ENCODE results near the gene ARHGAP27.
A peak's percentile ranks its signal among the peaks of the same experiment; 100 is the strongest.

ARHGAP27 gene

GRCh38 chr17:45405250-45406086 lies 27.2 kb downstream of the ARHGAP27 start:
- in situ Hi-C loops (cut with MboI; ENCODE audit: low pct_unique_long_range_greater_than_20kb, low sequenced_read_pairs, unreplicated experiment): no loop called here
- TF ChIP-seq, protein P1, sequence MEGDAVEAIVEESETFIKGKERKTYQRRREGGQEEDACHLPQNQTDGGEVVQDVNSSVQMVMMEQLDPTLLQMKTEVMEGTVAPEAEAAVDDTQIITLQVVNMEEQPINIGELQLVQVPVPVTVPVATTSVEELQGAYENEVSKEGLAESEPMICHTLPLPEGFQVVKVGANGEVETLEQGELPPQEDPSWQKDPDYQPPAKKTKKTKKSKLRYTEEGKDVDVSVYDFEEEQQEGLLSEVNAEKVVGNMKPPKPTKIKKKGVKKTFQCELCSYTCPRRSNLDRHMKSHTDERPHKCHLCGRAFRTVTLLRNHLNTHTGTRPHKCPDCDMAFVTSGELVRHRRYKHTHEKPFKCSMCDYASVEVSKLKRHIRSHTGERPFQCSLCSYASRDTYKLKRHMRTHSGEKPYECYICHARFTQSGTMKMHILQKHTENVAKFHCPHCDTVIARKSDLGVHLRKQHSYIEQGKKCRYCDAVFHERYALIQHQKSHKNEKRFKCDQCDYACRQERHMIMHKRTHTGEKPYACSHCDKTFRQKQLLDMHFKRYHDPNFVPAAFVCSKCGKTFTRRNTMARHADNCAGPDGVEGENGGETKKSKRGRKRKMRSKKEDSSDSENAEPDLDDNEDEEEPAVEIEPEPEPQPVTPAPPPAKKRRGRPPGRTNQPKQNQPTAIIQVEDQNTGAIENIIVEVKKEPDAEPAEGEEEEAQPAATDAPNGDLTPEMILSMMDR (IDR thresholded peaks at IDR 0.05; ENCODE audit: extremely low read depth, insufficient read depth, missing control alignments): no peak
- no peak for DNase-seq (ENCODE audit: low spot score)

DNA sequence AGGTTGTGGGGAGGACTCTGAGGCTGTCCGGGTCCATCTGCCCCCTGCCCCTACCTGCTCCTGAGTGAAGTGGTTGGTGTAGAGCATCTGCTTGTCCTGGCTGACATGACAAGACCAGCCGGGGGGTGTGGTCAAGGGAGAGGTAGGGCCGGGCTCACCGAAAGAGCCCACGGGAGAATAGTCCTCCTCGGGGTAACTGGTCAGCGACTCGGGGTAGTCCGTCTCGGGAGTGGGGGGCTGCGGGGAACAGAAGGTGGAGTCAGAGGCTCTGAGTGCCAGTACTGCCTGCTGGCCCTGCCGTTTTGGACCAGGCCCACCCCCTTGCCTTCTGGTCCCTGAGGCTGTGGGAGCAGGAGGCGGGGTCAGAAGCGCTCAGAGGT lies 27.8 kb downstream of the ARHGAP27 start:
- in situ Hi-C loops (cut with MboI; ENCODE audit: low pct_unique_long_range_greater_than_20kb, low sequenced_read_pairs, unreplicated experiment): no loop called here
- DNase-seq (ENCODE audit: low spot score): no peak
- TF ChIP-seq, protein P1 (IDR thresholded peaks at IDR 0.05; ENCODE audit: extremely low read depth, insufficient read depth, missing control alignments): no peak

DNA sequence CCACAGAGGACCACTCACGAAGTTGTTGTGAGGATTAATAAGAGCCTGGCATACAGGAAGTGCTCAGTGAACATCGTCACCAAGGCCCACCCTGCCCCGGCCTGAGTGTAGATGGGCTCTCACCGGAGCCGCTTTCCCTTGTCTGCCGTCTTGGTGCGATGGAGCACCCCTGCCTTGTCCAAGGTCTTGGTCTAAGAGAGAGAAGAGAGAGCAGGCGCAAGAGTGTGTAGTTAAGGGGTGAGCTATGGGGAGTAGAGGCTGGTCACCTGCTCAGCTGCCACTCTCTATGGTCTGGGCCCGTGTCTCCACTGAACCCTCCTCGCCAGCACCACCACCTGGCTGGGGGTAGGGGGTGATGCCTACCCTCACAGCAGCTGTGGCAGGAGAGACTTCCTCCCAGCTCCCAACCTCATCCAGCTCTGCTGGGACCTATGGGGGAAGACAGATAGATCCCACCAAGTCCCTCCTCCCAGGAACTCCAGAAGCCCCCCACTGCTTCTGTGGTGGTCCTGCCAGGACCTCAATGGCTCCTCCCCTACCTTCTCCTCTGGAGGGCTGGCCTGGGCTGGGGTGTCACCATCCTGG lies 28.7 kb downstream of the ARHGAP27 start:
- TF ChIP-seq, protein P1 (IDR thresholded peaks at IDR 0.05; ENCODE audit: extremely low read depth, insufficient read depth, missing control alignments): no peak
- no peak for DNase-seq (ENCODE audit: low spot score)
- in situ Hi-C loops (cut with MboI; ENCODE audit: low pct_unique_long_range_greater_than_20kb, low sequenced_read_pairs, unreplicated experiment): no loop called here

DNA sequence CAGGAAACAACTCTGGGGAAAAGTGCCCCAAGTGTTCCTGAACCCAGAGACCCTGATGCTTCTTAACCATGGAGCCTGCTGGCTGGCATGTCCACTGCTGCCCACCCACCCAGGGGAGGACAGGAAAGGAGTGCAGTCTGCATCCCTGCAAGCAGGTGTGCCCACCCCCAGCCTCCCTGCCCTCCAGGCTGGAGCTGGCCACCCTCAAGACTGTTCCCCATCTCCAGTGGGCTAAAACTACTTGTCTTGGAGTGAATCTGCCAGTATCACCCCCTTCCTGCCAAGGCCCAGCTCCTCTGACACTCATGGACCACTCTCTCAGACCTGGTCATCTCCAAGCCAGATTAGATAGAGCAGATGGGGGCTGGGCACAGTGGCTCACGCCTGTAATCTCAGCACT lies 29.8 kb downstream of the ARHGAP27 start:
- no peak for DNase-seq (ENCODE audit: low spot score)
- TF ChIP-seq, protein P1 (IDR thresholded peaks at IDR 0.05; ENCODE audit: extremely low read depth, insufficient read depth, missing control alignments): no peak
- in situ Hi-C loops (cut with MboI; ENCODE audit: low pct_unique_long_range_greater_than_20kb, low sequenced_read_pairs, unreplicated experiment): no loop called here

GRCh38 chr17:45398800-45399199 lies 33.9 kb downstream of the ARHGAP27 start:
- DNase-seq (ENCODE audit: low spot score): peak; percentile 17
- in situ Hi-C loops (cut with MboI; ENCODE audit: low pct_unique_long_range_greater_than_20kb, low sequenced_read_pairs, unreplicated experiment): no loop called here
- TF ChIP-seq, protein P1 (IDR thresholded peaks at IDR 0.05; ENCODE audit: extremely low read depth, insufficient read depth, missing control alignments): no peak

DNA sequence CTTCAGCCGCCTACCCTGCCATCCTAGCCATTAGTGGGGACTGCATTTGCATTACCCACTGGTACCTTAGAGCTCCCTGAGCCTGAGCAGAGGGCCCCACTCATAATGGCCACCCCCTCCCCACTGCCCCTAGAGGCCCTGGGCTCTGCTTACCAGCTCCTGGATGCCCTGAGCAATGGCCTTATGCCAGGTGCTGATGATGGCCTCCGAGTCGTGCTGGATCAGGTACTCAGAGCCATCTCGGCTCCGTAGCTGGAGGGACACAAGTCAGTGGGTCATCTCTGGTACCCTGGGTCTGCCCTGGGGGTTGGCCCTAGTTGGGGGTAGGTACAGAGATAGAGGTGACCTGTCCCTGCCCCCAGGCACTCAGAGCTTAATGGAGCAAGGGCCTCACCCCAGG lies 34.9 kb downstream of the ARHGAP27 start:
- TF ChIP-seq, protein P1 (IDR thresholded peaks at IDR 0.05; ENCODE audit: extremely low read depth, insufficient read depth, missing control alignments): no peak
- DNase-seq (ENCODE audit: low spot score): no peak
- in situ Hi-C loops (cut with MboI; ENCODE audit: low pct_unique_long_range_greater_than_20kb, low sequenced_read_pairs, unreplicated experiment): no loop called here
